ENCODE measurements around the gene ABCB11. TPM values are rescaled to one million over a fixed set of nuclear protein-coding genes. Genes with fewer than 3 reads are reported as not detected.

The ABCB11 gene
- total and polyA plus RNA-seq, 2 donors (not counting 3 experiments of a cell fraction or from before 2014, with no cell fraction given) = 0.22 to 0.44 TPM

DNA sequence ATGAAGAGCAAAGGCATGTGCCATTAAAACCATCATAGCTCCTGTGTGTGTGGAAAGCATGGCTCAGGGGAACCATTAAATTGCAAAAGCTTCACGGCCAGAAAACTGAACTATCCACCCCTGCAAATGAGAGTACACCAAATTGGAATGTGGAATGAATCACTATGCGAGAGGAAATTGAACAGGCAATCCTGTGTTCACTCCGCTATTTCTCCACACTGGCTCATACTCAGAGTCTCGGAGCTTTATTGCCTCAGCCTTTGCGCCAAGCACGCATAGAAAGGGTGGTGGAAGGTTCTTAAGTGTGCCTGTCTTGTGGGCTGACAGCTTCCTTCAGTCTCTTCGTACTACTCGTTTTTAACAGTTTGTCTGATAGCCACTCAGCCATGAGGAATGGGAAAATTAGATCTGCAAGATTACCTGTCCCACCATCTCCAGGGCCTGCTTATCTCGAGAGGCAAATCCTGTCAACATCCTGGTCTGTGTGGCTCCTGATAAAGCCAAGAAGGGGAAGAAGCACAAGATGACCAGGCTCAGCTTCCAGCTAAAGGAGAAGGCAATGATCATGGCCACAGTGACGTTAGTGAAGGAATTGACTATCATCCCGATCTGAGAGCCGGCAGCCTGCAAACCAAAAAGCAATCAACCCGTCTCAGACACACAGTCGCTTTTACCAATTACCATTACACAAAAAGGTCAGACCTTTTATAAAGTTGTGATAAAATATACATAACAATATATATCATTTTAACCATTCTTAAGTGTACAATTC lies 95.1 kb downstream of the ABCB11 start:
- H3K9me3 ChIP-seq (replicated peaks; ENCODE audit: control insufficient read depth, insufficient read depth, low read length) = no peaks in the 10 kb centered on the region
- no peaks in the 10 kb centered on the region for H3K4me1 ChIP-seq (ENCODE audit: control insufficient read depth, extremely low read depth, insufficient read depth, low read length)
- H3K79me2 ChIP-seq (ENCODE audit: control insufficient read depth, insufficient read depth, low read length) = no peaks in the 10 kb centered on the region
- dilution Hi-C loops (cut with MboI; ENCODE audit: extremely low pct_ligation_motif_present, low sequenced_read_pairs) (no loop called here), intact Hi-C loops (cut with micrococcal nuclease) (no loop called here)
- ChIA-PET CTCF (interaction anchor here (0.6 to 2.3 kb wide), 9 partner anchors 10 to 591 kb away, joined by 3 to 10 read pairs (median 4); no protein-coding TSS in a partner anchor), POLR2A (no interaction called here)
- no TSS peak for BruUV-seq (replicated peaks)
- H4K20me1 ChIP-seq (replicated peaks; ENCODE audit: control insufficient read depth, extremely low read depth, insufficient read depth, low read length) = no peaks in the 10 kb centered on the region
- H3K9me1 ChIP-seq (replicated peaks; ENCODE audit: control insufficient read depth, extremely low read depth, insufficient read depth, low read length) = no peaks in the 10 kb centered on the region
- H3K36me3 ChIP-seq (ENCODE audit: control insufficient read depth in 2 of 2, extremely low read depth in 1 of 2, insufficient read depth in 2 of 2, low read length in 2 of 2) = no peaks in the 10 kb centered on the region
- TF ChIP-seq JUN (IDR thresholded peaks at IDR 0.05; ENCODE audit: borderline replicate concordance, insufficient read depth, insufficient read length, low read depth) (no peak), EZH2 (IDR thresholded peaks at IDR 0.05; ENCODE audit: borderline replicate concordance, low read depth, low read length, severe bottlenecking) (no peak), MAX (IDR thresholded peaks at IDR 0.05; ENCODE audit: insufficient read depth, insufficient read length) (no peak), GATA2 (IDR thresholded peaks at IDR 0.05; ENCODE audit: insufficient read depth, insufficient read length, low read depth, low read length) (peak; percentile 26), POLR2AphosphoS5 (IDR thresholded peaks at IDR 0.05; ENCODE audit: insufficient read depth, low read depth, low read length) (no peak), POLR2A (IDR thresholded peaks at IDR 0.05; ENCODE audit: low read depth, low read length) (no peak), MYC (IDR thresholded peaks at IDR 0.05; ENCODE audit: low read depth, low read length) (no peak)
- peak overlapping the region; percentile 75 for H2AFZ ChIP-seq (ENCODE audit: low read depth, low read length)
- H3K27ac ChIP-seq (ENCODE audit: insufficient read depth, low read depth, low read length) = no peak overlapping the region
- H3K4me2 ChIP-seq (ENCODE audit: insufficient read depth, low read length) = no peak overlapping the region
- no peak overlapping the region for H3K9ac ChIP-seq (replicated peaks; ENCODE audit: extremely low read depth, insufficient read depth, low read length)
- DNase-seq (ENCODE audit: low read depth, low spot score) (peak; percentile 27), FAIRE-seq (no peak)
- no peak overlapping the region for H3K4me3 ChIP-seq (replicated peaks in 1 of 3; ENCODE audit: insufficient read depth in 1 of 3, low read depth in 1 of 3, low read length in 3 of 3)
- H3K27me3 ChIP-seq (ENCODE audit: control insufficient read depth in 2 of 2, insufficient read depth in 2 of 2, low read length in 2 of 2) = no peaks in the 10 kb centered on the region

GRCh38 chr2:168934826-168935225 lies 96.3 kb downstream of the ABCB11 start:
- no peak for DNase-seq (ENCODE audit: low read depth, low spot score)
- Histone ChIP-seq H4K20me1 (replicated peaks; ENCODE audit: control insufficient read depth, extremely low read depth, insufficient read depth, low read length) (no peaks in the 10 kb centered on the region), H3K4me3 (replicated peaks in 1 of 3; ENCODE audit: insufficient read depth in 1 of 3, low read depth in 1 of 3, low read length in 3 of 3) (no peak overlapping the region), H3K27me3 (ENCODE audit: control insufficient read depth in 2 of 2, insufficient read depth in 2 of 2, low read length in 2 of 2) (no peaks in the 10 kb centered on the region), H3K9ac (replicated peaks; ENCODE audit: extremely low read depth, insufficient read depth, low read length) (no peak overlapping the region), H3K9me3 (replicated peaks; ENCODE audit: control insufficient read depth, insufficient read depth, low read length) (no peaks in the 10 kb centered on the region), H3K4me2 (ENCODE audit: insufficient read depth, low read length) (no peak overlapping the region), H3K27ac (ENCODE audit: insufficient read depth, low read depth, low read length) (no peak overlapping the region), H3K36me3 (ENCODE audit: control insufficient read depth in 2 of 2, extremely low read depth in 1 of 2, insufficient read depth in 2 of 2, low read length in 2 of 2) (no peaks in the 10 kb centered on the region), H2AFZ (ENCODE audit: low read depth, low read length) (no peak overlapping the region), H3K9me1 (replicated peaks; ENCODE audit: control insufficient read depth, extremely low read depth, insufficient read depth, low read length) (no peaks in the 10 kb centered on the region), H3K79me2 (ENCODE audit: control insufficient read depth, insufficient read depth, low read length) (no peaks in the 10 kb centered on the region), H3K4me1 (ENCODE audit: control insufficient read depth, extremely low read depth, insufficient read depth, low read length) (no peaks in the 10 kb centered on the region)
- ChIA-PET POLR2A (no interaction called here), CTCF (interaction anchor here (1.0 to 2.3 kb wide), 5 partner anchors 9 to 287 kb away, joined by 3 to 10 read pairs (median 5); no protein-coding TSS in a partner anchor)
- intact Hi-C loops (cut with micrococcal nuclease) = no loop called here
- BruUV-seq (replicated peaks) = no TSS peak
- dilution Hi-C loops (cut with MboI; ENCODE audit: extremely low pct_ligation_motif_present, low sequenced_read_pairs) = no loop called here
- TF ChIP-seq JUN (IDR thresholded peaks at IDR 0.05; ENCODE audit: borderline replicate concordance, insufficient read depth, insufficient read length, low read depth) = no peak
- TF ChIP-seq POLR2AphosphoS5 (IDR thresholded peaks at IDR 0.05; ENCODE audit: insufficient read depth, low read depth, low read length) = no peak
- no peak for TF ChIP-seq POLR2A (IDR thresholded peaks at IDR 0.05; ENCODE audit: low read depth, low read length)
- TF ChIP-seq CTCF (IDR thresholded peaks at IDR 0.05; ENCODE audit: extremely low read depth in 1 of 2, insufficient read depth in 1 of 2, low read depth in 1 of 2, low read length in 2 of 2) = no peak
- TF ChIP-seq MAX (IDR thresholded peaks at IDR 0.05; ENCODE audit: insufficient read depth, insufficient read length) = no peak
- no peak for TF ChIP-seq EZH2 (IDR thresholded peaks at IDR 0.05; ENCODE audit: borderline replicate concordance, low read depth, low read length, severe bottlenecking)
- no peak for TF ChIP-seq GATA2 (IDR thresholded peaks at IDR 0.05; ENCODE audit: insufficient read depth, insufficient read length, low read depth, low read length)
- no peak for TF ChIP-seq MYC (IDR thresholded peaks at IDR 0.05; ENCODE audit: low read depth, low read length)
- no peak for TF ChIP-seq FOS (IDR thresholded peaks at IDR 0.05; ENCODE audit: borderline replicate concordance, insufficient read depth, low read length)
- FAIRE-seq = no peak

All from endothelial cell of umbilical vein (primary cell).